Embryonic facial prominence (tissue), 1 donor: ENCODE data around the gene KCND3.

Experiments
- DNase-seq: peaks from one replicate; pipeline ENCODE4 v3.0.0-alpha.2; 2016; ENCODE audit errors: extremely low spot score

Gene KCND3

GRCh38 chr1:111920221-111921024 is 69.0 kb downstream of the KCND3 start:
- no peak for DNase-seq

- DNase-seq, result no peak
Measured at GRCh38 chr1:111911776-111912515, 77.5 kb downstream of the KCND3 start.

- DNase-seq, result no peak
Measured at GRCh38 chr1:111911061-111911460, 78.4 kb downstream of the KCND3 start.

- no peak for DNase-seq
Measured at GRCh38 chr1:111909030-111909429, 80.4 kb downstream of the KCND3 start.

- DNase-seq, result no peak
Measured at GRCh38 chr1:111908011-111908621, 81.4 kb downstream of the KCND3 start.

GRCh38 chr1:111907321-111907720 is 82.1 kb downstream of the KCND3 start:
- no peak for DNase-seq

GRCh38 chr1:111906816-111907215 is 82.7 kb downstream of the KCND3 start:
- DNase-seq, result no peak

- DNase-seq, result no peak
Measured at GRCh38 chr1:111906111-111906510, 83.4 kb downstream of the KCND3 start.

GRCh38 chr1:111904478-111905218 is 84.8 kb downstream of the KCND3 start:
- DNase-seq, result no peak

GRCh38 chr1:111903871-111904449 is 85.5 kb downstream of the KCND3 start:
- no peak for DNase-seq

- DNase-seq, result no peak
Measured at GRCh38 chr1:111903148-111903870, 86.2 kb downstream of the KCND3 start.

GRCh38 chr1:111895469-111895868 is 94.0 kb downstream of the KCND3 start:
- no peak for DNase-seq

GRCh38 chr1:111895017-111895416 is 94.5 kb downstream of the KCND3 start:
- DNase-seq, result no peak

GRCh38 chr1:111894497-111894896 is 95.0 kb downstream of the KCND3 start:
- no peak for DNase-seq

- no peak for DNase-seq
Measured at GRCh38 chr1:111891566-111891965, 97.9 kb downstream of the KCND3 start.

GRCh38 chr1:111888740-111889376 is 100.6 kb downstream of the KCND3 start:
- DNase-seq, result no peak

GRCh38 chr1:111887875-111888274 is 101.6 kb downstream of the KCND3 start:
- no peak for DNase-seq

GRCh38 chr1:111887385-111887784 is 102.1 kb downstream of the KCND3 start:
- DNase-seq, result no peak

- no peak for DNase-seq
Measured at GRCh38 chr1:111886741-111887140, 102.7 kb downstream of the KCND3 start.

GRCh38 chr1:111884772-111885443 is 104.6 kb downstream of the KCND3 start:
- DNase-seq, result no peak
